ENCODE results near the gene DRC1.

DRC1 gene

DNA sequence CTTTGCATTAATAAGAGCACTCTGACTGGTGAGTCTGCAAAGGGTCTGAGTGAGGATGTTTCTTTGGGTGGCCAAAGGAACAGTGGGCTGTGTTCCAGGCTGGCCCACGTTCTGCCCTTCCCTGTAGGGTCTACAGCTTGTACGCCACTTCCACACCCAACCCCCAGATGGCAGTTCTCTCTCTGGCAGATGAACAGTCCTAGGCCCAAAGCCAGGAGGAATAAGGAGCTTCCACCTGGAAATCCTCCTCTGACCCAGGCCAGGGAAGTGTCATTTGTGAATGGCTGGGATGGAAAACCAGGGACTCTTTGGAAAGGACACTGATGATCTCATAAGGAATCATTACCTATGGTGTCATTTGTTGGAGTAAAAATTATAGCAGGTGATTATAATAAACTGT lies 69.6 kb downstream of the DRC1 start:
- no peak for DNase-seq (ENCODE audit: low read depth)
- TF ChIP-seq, protein P1, sequence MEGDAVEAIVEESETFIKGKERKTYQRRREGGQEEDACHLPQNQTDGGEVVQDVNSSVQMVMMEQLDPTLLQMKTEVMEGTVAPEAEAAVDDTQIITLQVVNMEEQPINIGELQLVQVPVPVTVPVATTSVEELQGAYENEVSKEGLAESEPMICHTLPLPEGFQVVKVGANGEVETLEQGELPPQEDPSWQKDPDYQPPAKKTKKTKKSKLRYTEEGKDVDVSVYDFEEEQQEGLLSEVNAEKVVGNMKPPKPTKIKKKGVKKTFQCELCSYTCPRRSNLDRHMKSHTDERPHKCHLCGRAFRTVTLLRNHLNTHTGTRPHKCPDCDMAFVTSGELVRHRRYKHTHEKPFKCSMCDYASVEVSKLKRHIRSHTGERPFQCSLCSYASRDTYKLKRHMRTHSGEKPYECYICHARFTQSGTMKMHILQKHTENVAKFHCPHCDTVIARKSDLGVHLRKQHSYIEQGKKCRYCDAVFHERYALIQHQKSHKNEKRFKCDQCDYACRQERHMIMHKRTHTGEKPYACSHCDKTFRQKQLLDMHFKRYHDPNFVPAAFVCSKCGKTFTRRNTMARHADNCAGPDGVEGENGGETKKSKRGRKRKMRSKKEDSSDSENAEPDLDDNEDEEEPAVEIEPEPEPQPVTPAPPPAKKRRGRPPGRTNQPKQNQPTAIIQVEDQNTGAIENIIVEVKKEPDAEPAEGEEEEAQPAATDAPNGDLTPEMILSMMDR (conservative IDR thresholded peaks at IDR 0.05; ENCODE audit: control insufficient read depth, insufficient read depth, low read depth, low read length) = no peak
- H3K4me3 ChIP-seq (ENCODE audit: control insufficient read depth, low read depth, low read length) = no peak overlapping the region

DNA sequence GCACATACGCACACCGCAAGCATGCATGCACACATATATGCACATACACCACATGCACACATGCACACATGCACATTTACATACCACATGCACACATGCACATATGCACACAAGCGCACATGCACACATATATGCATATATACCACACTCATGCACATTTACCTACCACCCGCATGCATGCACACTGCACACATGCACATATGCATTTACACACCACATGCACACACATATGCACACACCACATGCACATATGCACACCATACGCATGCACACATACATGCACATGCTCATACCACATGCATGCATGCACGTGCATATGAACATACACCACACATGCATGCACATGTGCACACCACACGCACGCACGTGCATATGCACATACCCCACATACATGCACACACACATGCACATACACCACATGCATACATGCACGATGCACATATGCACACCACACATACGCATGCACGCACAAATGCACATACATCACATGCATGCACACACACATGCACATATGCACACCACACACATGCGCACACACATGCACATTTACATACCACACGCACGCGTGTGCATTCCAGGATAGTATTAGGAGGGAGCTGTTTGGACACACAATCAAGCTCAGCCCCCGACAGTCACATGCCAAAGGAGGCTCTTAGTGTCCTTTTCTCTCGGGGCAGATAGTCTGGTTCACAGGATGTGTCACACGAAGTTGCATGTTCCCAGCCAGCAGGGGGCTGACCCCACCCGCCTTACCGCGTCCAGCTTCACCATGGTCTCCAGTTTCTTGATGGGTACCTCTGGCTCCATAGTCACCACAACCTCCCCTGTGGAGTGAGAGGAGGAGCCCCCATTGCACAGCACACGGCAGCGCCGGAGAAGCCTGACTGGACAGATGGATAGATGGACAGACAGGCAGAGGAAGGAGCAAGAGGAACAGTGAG lies 70.3 kb downstream of the DRC1 start:
- DNase-seq (ENCODE audit: low read depth) = no peak
- H3K4me3 ChIP-seq (ENCODE audit: control insufficient read depth, low read depth, low read length) = no peak overlapping the region
- TF ChIP-seq, protein P1 (conservative IDR thresholded peaks at IDR 0.05; ENCODE audit: control insufficient read depth, insufficient read depth, low read depth, low read length) = peak; percentile 6

DNA sequence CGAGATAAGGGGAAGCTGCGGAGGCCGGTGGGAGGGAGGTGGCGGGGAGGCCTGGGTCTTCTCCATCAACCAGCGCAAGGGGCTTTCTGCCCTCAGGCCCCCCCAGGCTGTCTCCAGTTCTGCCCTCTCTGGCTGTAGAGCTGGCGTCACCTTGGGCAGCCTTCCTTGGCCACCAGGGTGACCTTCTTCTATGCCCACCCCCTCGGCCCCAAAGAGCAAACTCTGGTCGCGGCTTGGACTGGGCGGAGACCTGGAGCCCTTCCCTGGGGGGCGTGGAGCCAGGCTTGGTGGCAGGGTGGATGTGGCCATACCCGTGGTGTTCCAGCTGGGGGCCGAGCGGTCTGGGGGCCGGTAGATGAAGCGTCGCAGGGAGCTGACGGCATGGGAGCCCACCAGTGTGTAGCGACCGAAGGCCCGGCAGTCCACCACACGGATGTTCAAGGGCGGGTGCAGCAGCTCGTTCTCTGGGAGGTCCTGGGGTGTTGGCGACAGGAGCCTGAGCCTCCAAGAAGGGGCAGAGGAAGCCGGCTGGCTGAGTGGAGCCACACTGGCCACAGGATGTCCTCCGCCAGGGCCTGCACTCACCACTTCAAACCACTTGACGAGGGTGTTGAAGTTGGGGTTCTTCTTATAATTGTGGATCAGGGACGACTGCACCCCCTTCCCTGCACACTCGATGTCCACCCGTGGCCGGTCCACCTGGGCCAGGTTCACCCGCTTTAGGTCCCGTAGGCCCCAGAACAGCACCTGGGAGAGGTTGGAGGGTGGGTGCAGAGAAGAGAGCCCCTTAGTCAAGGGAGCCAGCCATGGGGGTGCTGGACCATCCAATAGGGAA lies 71.3 kb downstream of the DRC1 start:
- no peak overlapping the region for H3K4me3 ChIP-seq (ENCODE audit: control insufficient read depth, low read depth, low read length)
- no peak for DNase-seq (ENCODE audit: low read depth)
- TF ChIP-seq, protein P1 (conservative IDR thresholded peaks at IDR 0.05; ENCODE audit: control insufficient read depth, insufficient read depth, low read depth, low read length) = no peak

DNA sequence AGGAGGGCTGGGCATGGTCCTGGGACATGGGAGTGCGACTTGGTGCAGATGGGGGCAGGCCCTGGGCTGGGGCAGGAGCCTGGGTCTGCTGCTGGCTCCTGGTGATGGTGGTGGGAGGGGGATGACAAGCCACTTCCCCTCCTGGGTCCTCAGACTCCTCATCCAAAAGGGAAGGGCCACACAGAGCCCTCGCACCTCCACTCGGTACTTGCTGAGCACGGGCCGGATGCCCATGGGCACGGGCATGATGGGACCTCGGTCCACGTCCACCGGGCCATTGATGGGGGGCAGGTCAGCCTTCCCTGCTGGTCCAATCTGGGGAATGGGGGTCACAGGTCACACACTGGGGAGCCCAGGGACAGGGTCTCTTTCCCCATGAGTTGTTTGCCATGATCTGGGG lies 72.1 kb downstream of the DRC1 start:
- H3K4me3 ChIP-seq (ENCODE audit: control insufficient read depth, low read depth, low read length) = no peak overlapping the region
- TF ChIP-seq, protein P1 (conservative IDR thresholded peaks at IDR 0.05; ENCODE audit: control insufficient read depth, insufficient read depth, low read depth, low read length) = no peak
- no peak for DNase-seq (ENCODE audit: low read depth)

DNA sequence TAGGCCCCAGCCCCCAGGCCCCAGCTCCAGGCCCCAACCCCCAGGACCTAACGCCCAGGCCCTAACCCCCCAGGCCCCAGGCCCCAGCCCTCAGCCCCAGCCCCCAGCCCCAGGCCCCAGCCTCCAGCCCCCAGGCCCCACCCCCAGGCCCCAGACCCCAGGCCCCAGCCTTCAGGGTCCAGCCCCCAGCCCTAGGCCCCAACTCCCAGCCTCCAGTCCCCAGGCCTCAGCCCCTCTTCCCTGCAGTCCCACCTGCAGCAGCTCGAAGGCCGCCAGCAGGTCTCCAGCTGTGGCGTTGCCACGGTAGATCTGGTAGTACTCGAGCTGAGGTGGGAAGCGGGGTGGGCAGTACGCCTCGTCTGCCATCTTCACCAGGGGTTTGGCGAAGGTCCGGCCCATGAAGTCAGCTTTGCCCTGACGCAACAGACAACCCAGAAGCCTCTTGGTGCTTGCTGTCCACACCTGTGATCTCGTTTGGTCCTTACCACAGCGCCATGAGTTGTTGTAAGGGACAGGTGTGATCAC lies 72.6 kb downstream of the DRC1 start:
- no peak for DNase-seq (ENCODE audit: low read depth)
- no peak overlapping the region for H3K4me3 ChIP-seq (ENCODE audit: control insufficient read depth, low read depth, low read length)
- TF ChIP-seq, protein P1 (conservative IDR thresholded peaks at IDR 0.05; ENCODE audit: control insufficient read depth, insufficient read depth, low read depth, low read length) = no peak

DNA sequence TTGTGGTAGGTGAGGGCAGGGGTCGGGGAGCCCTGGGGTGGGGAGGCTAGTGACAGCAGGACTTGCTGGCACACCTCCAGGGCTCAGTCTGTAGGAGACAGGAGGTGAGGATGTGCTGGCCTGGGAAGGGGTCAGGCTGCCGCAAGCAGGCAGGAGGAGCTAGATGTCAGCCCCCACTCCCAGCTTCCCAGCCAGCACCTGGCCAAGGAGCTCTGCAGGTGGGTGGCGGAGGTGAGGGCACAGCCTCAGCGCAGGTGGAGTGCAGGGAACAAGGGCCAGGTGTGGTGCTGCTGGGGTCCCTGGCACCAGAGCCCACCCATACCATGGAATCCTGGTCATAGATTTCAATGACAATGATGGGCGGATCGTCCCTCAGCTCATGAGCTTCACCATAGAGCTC lies 73.3 kb downstream of the DRC1 start:
- no peak for DNase-seq (ENCODE audit: low read depth)
- H3K4me3 ChIP-seq (ENCODE audit: control insufficient read depth, low read depth, low read length) = no peak overlapping the region
- TF ChIP-seq, protein P1 (conservative IDR thresholded peaks at IDR 0.05; ENCODE audit: control insufficient read depth, insufficient read depth, low read depth, low read length) = no peak
